Activated CD8-positive, alpha-beta memory T cell treated with anti-CD3 and anti-CD28 coated beads, Interleukin-2, amount 50 U/mL, for 24 hours (primary cell): ENCODE results near the gene CCDC187.
"Not testable (repeated sequence)": the region's sequence is repeated elsewhere in the genome, so short reads cannot be mapped to it uniquely, and the experiment has no call there.

Experiments used
- DNase-seq: peaks from one replicate; pipeline ENCODE4 v3.0.0-alpha.2; 2020; ENCODE audit errors: extremely low read depth

The CCDC187 gene

DNA sequence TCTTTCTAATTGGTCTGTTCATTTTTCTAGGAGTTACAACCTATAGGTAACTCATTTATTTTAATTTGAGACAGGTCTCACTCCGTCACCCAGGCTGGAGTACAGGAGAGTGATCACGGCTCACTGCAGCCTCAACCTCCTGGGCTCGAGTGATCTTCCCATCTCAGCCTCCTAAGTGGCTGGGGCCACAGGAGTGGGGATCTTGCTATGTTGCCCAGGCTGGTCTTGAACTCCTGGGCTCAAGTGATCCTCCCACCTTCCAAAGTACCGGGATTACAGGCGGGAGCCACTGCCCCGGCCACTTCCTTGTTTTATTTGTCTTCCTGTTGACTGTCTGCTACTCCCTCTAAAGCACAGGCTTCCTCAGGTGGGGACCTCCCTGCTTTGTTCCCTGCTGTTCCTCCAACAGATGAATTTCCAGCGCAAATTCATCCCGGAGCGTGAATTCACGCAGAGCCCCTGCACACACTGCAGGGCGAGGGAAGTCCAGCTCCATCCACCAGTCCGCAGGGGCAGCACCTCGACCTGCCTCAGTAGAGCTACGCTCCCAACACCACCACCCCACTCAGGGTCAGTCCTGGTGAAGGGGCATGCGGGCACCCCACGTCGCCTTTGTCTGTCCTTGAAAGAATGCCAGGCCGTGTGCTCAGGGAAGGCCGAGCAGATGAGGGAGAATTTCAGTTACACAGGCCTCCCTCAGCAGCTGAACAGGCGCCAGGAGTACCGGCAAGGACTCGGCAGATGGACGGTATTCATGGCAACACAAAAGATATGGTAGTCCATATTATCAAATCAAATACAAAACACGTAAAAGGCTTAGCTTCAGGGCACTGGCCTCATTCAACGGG is 64.5 kb downstream of the CCDC187 start:
- no peak for DNase-seq

DNA sequence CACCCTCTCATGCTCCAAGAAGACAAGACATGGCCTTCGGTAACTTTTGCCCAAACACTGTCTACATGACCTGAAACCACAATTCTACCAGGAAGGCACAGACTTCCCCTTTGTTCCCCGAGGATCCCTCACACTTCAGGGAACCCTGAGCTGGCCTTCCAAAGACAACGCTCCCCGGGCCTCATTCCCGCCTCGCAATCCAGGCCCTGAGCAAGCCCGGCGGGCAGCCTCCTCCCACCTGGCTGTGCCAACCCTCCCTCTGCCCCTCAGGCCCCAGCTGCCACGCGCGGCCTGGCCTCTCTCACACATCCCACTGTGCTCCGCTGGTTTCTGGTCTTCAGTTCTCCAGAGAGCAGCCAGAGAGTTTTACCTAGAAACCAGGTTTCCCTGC is 65.6 kb downstream of the CCDC187 start:
- DNase-seq, result no peak

DNA sequence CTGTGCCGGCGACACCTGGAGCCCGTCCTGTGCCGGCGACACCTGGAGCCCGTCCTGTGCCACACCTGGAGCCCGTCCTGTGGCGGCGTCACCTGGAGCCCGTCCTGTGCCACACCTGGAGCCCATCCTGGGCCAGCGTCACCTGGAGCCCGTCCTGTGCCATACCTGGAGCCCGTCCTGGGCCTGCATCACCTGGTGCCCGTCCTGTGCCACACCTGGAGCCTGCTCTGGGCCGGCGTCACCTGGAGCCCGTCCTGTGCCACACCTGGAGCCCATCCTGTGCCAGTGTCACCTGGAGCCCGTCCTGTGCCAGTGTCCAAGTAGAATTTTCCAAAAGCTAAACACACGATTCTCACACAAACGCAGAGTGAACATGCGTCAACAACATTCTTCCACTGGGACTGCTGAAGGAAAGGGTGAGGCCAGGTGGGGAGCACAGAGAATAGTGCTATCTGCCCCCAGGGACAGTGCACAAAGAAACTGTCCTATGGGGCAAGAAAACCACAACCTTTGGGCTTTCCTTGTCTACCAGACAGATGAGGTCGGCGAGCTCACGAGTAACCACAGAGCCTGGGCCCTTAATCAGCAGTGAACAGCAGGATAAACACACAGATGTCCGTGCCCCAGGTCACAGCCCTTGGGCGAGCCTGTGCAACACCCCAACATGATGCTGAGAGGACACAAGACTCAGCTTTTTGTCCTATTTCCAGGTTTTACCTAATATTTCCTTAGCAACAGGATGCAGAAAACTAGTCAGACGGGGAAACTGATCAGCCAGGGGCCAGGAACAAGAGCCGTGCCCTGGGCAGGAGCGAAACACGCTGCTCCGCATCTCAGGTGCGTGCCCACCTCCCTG is 66.2 kb downstream of the CCDC187 start:
- DNase-seq, result no peak

DNA sequence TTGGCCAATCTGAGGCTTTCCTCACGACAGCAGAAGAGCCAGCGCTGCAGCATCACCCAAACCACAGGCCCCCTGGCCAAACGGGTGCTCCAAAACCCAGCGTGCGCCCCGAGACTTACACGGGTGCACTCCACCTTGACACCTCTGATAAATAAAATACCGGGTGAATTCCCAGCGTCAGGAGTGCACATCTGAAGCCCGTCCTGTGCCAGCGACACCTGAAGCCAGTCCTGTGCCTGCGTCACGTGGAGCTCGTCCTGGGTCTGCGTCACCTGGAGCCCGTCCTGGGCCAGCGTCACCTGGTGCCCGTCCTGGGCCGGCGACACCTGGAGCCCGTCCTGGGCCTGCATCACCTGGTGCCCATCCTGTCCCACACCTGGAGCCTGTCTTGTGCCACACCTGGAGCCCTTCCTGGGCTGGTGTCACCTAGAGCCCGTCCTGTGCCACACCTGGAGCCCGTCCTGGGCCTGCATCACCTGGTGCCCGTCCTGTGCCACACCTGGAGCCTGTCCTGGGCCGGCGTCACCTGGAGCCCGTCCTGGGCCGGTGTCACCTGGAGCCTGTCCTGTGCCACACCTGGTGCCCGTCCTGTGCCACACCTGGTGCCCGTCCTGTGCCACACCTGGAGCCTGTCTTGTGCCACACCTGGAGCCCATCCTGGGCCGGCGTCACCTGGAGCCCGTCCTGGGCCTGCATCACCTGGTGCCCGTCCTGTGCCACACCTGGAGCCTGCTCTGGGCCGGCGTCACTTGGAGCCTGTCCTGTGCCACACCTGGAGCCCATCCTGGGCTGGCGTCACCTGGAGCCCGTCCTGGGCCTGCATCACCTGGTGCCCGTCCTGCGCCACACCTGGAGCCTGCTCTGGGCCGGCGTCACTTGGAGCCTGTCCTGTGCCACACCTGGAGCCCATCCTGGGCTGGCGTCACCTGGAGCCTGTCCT is 67.2 kb downstream of the CCDC187 start:
- DNase-seq, result not testable (repeated sequence)

DNA sequence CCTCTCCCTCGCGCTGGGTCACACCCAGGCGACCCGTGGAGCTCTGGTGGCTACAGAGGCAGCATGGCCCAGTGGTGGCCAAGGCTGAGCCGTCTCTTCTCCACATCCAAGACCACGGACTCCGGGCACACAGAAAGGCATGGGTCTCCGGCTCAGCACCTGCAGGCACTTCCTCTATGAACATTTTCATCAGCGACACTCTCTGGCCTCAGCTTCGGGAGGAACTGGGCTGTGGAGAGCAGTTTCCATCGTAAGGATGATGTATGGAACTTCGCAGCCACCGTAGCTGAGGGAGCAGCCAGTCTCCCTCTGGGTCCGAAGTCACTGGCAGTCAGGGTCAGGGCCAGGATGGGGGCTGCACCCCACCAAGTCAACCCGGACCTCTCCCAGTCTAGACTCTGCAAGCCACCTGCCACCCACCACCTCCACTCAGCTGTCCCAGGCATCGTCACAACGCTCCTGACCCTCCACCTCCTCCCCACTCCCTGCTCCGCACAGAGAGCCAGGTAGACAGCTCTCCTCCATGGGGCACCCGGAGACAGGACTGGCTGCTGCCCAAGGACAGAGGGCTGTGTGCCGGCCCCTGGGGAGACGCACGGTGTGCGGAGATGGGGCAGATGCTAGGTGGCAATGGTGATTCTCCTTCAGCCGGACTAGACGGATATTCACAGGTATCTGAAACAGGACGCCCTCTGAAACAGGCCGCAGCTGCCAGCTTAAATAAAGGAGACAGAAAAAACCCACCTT is 68.0 kb downstream of the CCDC187 start:
- no peak for DNase-seq

DNA sequence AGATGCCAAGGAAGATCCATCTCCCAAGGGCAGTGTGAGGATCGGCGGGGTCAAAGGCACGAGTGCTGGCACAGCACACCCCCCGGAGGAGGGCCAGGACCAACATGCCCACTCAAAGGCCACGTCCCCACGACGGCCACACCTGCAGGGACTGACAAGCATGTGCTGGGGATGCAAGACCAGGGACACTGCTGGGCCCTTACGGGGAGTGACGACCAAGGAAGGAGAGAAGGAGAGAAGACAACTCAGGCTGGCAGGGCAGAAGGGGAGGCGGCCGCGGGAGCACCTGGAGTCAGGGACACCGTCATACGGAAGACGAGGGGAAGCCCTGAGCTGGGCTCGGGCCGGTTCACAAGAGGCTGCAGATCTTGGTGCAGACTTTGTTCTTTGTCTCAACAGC is 68.7 kb downstream of the CCDC187 start:
- DNase-seq, result no peak

DNA sequence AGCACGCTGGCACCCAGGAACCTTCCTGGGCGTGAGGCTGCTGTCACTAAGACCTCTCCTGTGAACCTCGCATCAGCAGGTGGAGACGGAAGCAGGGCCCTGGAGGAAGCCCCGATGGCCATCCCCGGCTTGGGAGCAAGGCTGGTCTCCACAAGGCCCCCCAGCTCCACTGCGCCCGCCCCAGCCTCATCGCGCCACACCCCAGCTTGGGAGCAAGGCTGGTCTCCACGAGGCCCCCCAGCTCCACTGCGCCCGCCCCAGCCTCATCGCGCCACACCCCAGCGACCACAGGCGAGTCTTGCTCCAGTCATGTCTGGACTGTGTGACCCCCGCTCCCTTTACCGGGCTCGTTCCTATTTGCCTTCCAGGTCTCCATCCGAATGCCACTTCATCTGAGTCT is 69.3 kb downstream of the CCDC187 start:
- no peak for DNase-seq

DNA sequence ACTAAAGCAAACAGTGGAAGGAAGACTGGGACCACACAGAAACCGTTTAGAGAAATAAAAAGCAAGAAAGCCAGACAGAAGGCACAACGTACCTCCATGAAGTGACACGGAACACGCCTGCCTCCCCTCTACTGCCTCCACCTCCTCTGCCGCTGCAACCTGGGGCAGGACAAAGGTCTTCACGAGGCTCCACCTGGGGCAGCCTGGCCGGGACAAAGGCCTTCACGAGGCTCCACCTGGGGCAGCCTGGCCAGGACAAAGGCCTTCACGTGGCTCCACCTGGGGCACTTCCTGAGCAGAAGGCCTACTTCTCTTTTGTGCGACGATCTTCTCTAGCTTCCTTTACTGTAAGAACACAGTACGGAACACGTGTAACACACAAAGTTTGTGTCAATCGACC is 70.0 kb downstream of the CCDC187 start:
- no peak for DNase-seq

DNA sequence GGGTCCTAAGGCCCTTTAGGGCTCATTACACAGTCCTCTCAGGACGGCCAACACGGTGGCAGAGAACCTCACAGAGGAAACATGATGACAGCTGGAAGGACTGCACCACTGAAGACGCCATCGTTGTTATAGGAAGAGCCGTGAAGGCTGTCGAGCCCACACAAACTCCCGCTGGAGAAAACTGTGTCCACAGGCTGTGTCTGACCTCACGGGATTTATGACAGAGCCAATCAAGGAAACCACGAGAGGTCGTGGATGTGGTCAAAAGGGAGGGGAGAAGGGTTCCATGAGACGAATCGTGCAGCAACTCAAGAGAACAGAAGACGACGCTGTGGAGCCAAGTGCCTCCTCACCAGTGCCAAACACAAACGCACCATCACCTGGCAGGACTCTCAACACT is 70.5 kb downstream of the CCDC187 start:
- no peak for DNase-seq

DNA sequence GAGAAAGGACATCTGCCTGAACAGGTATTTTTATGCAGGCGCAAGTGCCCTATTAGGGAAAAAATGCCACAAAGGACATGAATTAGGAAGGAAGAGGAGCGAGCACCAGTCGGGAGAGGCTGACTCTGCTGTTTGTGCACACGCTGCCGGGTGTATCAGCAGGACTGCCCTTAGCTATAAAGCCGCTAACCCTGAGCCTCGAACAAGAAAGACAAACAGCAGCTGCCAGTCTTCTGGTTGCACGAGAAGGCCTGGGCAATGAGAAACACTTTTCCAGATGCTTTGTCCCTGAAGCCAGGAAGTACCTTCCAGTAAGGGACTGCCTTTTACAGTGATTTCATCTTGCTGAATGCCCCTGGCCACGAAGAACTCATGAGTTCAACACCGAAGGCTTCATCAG is 70.9 kb downstream of the CCDC187 start:
- DNase-seq, result no peak

DNA sequence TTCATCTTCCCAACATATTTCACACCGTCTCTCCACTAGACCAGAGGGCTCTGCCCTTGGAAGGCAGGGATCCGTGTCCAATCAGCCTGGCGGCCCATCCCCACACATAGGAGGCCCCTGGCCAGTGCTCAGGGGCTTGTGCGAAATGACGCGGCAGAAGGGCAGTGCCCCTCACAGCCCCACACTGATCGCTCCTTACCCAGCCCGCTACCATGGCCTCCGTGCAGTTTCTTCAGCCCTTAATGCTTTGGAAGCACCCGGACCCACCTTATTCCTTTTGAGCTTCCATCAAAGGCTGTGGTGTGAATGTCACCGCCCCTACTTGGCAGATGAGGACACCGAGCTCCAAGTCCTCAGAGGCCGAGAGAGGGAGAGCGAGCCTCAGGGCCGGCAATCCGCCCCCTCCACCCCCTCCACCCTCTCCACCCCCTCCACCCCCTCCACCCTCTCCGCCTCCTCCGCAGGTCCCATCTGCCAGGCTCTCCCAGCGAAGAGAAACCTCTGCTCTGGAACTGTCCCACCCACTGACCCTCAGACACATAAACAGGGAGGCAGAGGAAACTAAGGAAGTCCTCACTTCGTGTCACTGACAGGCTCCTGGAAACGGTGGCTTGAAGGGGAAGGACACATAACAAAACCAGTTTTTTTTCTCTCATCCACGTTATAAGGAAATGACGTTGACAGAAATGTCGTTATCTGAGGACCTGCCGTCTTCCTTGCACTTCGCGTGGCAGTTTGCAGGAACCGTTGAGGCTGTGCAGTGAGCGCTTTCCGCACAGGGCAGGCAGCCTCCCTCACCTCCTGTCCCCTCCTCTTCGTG is 72.2 kb downstream of the CCDC187 start:
- no peak for DNase-seq

DNA sequence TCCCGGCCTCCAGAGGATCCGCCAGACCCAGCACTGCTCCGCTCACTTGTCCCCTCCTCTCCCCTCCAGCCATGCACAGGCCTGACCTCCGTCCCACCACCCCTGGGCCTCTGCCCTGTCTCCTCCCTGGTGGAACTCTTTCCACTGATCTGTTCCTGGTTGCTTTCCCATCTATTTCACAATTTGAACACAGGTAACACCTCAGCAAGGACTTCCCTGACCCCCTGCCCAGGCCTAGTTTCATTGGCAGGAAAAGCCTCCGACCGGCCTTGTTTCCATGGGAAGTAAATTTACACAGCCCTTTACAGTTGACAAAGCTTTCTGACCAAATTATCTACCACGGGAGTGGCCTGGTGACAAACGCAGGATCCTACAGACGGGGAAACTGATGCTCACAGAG is 73.1 kb downstream of the CCDC187 start:
- no peak for DNase-seq

DNA sequence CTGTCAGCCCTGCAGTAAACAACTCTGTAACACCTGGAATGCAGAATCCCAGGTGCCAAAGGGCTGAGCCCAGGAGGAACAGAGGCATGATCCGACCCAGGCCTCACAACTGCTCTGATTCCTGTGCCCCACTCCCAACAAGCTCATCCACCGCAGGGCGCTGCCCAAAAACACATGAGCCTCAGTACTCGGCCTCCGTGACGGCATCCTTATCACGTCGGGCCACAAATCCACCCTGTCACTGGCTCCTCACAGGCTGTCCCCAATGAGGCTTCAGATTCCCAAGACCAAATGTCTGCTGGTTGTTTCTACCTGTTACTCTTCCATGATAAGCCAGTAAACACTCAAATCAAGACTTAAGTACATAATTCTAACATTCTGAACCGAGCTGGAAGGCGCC is 73.5 kb downstream of the CCDC187 start:
- no peak for DNase-seq

DNA sequence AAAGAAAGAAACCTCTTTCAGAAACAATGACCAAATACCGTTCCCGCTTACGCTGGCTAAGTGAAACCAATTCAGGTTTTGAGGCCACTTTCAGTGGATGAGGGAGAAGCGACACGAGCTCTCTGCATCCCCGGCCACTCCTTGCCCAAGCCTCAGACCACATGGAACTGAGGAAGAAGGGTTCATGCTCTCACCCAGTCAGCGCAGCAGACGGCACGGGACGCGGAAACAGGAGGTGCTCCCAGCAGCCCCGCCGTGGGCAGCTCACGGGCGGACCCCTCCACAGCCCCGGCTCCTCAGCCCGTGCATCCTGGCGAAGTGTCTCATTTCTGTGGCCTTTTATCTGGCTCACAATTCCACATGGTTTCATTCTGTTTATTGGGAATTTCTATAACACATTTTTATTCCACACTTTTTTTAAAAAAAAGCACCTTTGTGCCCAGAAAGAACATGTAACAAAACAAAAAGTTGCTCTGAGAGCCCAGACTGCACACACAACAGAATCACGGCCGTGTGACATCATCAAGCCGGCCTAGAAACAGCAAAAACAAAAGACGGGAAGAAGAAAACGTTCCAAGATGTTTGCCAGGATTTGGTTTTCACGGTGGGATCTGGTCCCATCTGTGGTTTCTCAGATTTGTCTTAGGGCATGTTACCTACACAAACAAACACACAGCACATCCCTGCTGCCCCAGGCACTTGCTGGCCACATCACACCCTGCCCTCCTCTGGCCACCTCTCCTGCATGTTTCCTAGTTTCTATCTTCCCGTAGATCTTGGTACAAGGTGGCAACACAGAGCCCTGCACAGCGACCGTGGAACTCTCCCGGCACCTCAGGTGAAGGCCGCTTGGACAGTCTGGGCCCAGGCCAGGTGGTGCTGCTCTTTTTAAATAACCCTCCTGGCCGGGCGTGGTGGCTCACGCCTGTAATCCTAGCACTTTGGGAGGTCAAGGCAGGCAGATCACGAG is 74.5 kb downstream of the CCDC187 start:
- DNase-seq, result no peak

DNA sequence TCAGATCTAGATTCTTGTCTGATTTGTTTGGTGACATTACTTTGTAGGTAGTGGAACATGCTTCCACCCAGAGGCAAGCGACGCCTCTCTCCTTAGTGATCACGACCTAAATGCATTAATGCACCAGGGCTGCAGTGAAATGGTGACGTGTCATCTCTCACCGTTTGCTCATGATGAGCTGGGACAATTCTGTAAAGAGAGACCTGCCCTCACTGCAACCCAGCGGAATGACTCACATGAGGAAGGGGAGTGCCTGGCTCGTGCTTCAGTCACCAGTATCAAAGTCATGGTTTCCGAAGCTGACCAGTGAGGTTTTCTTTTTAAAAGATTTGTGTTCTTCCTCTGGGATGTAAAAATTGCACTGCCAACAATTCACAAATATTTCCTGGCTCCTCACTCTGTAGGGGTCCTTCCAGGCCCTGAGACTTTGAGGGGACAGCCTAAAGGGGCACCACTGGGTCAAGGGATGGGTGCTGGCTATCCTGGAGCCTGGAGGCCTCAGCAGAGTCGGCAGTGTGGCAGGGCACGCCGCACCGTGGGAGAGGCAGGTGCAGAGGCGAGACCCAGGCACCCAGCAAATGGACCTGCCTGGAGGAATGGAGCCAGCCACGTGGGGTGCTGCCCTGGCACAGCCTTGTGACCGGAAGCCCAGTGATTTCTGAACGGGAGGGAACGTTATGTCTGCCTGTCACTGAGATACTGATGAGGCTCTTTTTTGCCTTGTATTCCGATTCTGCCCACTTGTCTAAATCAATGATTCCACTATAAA is 75.6 kb downstream of the CCDC187 start:
- DNase-seq, result no peak

DNA sequence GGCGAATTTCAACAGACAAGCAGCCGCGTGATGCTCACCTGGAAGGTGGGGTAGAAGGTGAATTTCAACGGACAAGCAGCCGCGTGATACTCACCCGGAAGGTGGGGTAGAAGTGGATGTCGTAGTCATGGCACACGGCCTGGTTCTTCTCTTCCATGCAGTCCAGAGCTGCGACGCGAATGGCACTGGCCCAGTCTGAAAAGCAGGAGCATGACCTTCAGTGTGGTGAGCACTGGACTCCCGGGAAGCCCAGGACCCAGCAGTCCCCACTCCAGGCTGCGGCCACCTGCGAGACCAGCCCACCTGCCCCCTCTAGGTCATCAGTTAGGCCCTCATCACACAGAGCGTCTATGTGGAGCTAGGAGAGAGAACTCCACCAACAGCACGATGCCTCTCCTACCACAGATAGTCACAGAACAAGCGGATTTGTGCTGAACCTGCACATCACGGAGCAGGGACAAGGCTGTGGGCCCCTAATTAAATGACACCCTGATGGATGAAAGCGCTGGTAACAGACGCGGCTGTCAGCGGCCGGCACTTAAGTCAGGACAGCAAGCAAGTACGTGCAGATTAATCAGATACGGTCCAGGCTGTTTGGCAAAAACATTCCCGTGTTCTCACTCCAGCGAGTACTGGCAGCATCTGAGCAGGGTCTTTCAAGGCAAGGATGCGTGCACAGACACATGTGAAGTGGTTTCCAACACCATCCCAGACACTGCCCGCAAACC is 77.0 kb downstream of the CCDC187 start:
- no peak for DNase-seq
